ENCODE data around the gene EDARADD.

- no peak for TF ChIP-seq EZH2 (IDR thresholded peaks at IDR 0.05; ENCODE audit: borderline replicate concordance, low read length)
- TF ChIP-seq, protein P1, sequence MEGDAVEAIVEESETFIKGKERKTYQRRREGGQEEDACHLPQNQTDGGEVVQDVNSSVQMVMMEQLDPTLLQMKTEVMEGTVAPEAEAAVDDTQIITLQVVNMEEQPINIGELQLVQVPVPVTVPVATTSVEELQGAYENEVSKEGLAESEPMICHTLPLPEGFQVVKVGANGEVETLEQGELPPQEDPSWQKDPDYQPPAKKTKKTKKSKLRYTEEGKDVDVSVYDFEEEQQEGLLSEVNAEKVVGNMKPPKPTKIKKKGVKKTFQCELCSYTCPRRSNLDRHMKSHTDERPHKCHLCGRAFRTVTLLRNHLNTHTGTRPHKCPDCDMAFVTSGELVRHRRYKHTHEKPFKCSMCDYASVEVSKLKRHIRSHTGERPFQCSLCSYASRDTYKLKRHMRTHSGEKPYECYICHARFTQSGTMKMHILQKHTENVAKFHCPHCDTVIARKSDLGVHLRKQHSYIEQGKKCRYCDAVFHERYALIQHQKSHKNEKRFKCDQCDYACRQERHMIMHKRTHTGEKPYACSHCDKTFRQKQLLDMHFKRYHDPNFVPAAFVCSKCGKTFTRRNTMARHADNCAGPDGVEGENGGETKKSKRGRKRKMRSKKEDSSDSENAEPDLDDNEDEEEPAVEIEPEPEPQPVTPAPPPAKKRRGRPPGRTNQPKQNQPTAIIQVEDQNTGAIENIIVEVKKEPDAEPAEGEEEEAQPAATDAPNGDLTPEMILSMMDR (IDR thresholded peaks at IDR 0.05; ENCODE audit: low read length) = no peak
These were observed 124.2 kb downstream of the EDARADD start for GRCh38 chr1:236518322-236518721.

Measured in OCI-LY1 (cell line).